A673 (cell line): ENCODE measurements around the gene CYFIP2.

ENCODE experiments used
- EZH2 ChIP-seq: fragments of 200-600 bp; sonication (generic); IDR thresholded peaks from 2 replicates; pipeline ENCODE4 v1.6.1; 2017; ENCODE audit warnings: borderline replicate concordance, low read depth, mild to moderate bottlenecking, mixed read lengths, antibody characterized with exemption, low read length; ENCODE audit not compliant: poor library complexity, severe bottlenecking
- TF ChIP-seq, protein P1 (sequence below): fragments of 300-800, 200-600 bp; sonication (generic); conservative IDR thresholded peaks from 2 replicates; pipeline ENCODE4 v1.5.1; 2017; ENCODE audit warnings: low read depth, mild to moderate bottlenecking, antibody characterized with exemption, low read length, moderate library complexity, mixed read lengths

DNA sequence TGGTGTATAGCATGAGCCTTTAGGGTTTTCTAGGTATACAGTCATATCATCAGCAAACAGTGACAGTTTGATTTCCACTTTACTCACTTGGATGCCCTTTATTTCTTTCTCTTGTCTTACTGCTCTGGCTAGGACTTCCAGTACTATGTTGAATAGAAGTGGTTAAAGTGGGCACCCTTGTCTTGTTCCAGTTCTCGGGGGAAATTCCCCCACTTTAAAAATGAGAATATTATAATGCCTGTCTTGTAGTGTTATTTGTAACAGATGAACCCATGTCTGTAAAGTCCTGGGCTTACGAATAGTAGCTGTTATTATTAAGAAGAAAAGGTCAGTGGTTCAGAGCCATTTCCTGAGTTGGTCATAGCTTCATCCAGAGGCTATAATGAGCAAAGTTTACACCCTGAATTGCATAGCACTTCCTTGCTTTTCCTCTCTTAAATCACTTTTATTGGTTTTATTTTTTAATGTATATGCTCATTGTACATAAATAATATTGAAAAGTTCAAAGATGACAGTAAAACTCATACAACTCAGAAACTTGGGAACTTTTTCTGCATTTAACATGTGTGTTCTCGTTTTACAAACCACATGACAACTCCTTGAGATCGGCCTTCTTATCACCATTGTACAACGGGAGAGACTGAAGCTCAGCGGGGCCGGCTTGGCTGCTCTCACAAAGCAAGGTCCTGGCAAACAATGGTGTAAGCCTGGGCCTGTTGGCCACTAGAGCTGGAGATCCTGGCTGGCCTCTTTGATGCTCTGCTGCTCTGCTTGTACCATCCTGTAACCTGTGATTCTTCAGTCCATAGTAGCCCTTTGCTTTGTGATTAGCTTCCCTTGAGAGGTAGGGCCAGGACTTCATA is 85.2 kb downstream of the CYFIP2 start:
- TF ChIP-seq, protein P1, sequence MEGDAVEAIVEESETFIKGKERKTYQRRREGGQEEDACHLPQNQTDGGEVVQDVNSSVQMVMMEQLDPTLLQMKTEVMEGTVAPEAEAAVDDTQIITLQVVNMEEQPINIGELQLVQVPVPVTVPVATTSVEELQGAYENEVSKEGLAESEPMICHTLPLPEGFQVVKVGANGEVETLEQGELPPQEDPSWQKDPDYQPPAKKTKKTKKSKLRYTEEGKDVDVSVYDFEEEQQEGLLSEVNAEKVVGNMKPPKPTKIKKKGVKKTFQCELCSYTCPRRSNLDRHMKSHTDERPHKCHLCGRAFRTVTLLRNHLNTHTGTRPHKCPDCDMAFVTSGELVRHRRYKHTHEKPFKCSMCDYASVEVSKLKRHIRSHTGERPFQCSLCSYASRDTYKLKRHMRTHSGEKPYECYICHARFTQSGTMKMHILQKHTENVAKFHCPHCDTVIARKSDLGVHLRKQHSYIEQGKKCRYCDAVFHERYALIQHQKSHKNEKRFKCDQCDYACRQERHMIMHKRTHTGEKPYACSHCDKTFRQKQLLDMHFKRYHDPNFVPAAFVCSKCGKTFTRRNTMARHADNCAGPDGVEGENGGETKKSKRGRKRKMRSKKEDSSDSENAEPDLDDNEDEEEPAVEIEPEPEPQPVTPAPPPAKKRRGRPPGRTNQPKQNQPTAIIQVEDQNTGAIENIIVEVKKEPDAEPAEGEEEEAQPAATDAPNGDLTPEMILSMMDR, result no peak
- no peak for TF ChIP-seq EZH2
